Activated CD4-positive, alpha-beta memory T cell treated with anti-CD3 and anti-CD28 coated beads, Interleukin-2, amount 10 ng/mL, durations not matched to agents 7 days and 5 days (primary cell): ENCODE results near the gene KCNJ6. TPM values are rescaled to one million over a fixed set of nuclear protein-coding genes. Genes with fewer than 3 reads are reported as not detected.

Source experiments
- CTCF ChIA-PET: fragments of 350-600 bp; sonication (Branson Sonifier 250); formaldehyde crosslinking; loops from one replicate; lab custom pipeline; 2021; ENCODE audit warnings: antibody characterized with exemption, inconsistent platforms; lab: Charles Lee
- POLR2A ChIA-PET: fragments of 350-600 bp; sonication (Branson Sonifier 250); formaldehyde crosslinking; loops from one replicate; lab custom pipeline; 2021; ENCODE audit warnings: antibody characterized with exemption; lab: Charles Lee
- DNase-seq: peaks from one replicate; pipeline ENCODE4 v3.0.0-alpha.2; 2020
- H3K27ac Mint-ChIP-seq: one replicate; pipeline ENCODE4 v1.8.0; 2021; ENCODE audit warnings: mild to moderate bottlenecking, mixed read lengths
- H3K27me3 Mint-ChIP-seq: one replicate; pipeline ENCODE4 v1.8.0; 2021; ENCODE audit warnings: mixed read lengths
- H3K36me3 Mint-ChIP-seq: one replicate; pipeline ENCODE4 v1.8.0; 2021; ENCODE audit warnings: low read depth, mixed read lengths
- H3K4me1 Mint-ChIP-seq: one replicate; pipeline ENCODE4 v1.8.0; 2021; ENCODE audit warnings: mixed read lengths
- H3K4me3 Mint-ChIP-seq: one replicate; pipeline ENCODE4 v1.8.0; 2021; ENCODE audit warnings: mild to moderate bottlenecking, mixed read lengths
- H3K9me3 Mint-ChIP-seq: one replicate; pipeline ENCODE4 v1.8.0; 2021; ENCODE audit warnings: mixed read lengths
- total RNA-seq, 2 experiments: library from RNA; stranded (reverse); gene quantifications; one replicate each; pipeline ENCODE4 v1.2.3, GENCODE V29; 2021

KCNJ6 gene
- total RNA-seq, 2 experiments from 2014 or later = not detected

- Mint-ChIP-seq H3K36me3 (no peaks in the 10 kb centered on the region), H3K4me3 (no peak overlapping the region), H3K9me3 (no peaks in the 10 kb centered on the region), H3K27ac (no peak overlapping the region), H3K27me3 (peaks cover 38% of the 10 kb centered on the region), H3K4me1 (peaks cover 4% of the 10 kb centered on the region)
- ChIA-PET POLR2A (no interaction called here), CTCF (no interaction called here)
- DNase-seq = no peak
Measured at GRCh38 chr21:37636152-37636860, 280.0 kb downstream of the KCNJ6 start.

DNA sequence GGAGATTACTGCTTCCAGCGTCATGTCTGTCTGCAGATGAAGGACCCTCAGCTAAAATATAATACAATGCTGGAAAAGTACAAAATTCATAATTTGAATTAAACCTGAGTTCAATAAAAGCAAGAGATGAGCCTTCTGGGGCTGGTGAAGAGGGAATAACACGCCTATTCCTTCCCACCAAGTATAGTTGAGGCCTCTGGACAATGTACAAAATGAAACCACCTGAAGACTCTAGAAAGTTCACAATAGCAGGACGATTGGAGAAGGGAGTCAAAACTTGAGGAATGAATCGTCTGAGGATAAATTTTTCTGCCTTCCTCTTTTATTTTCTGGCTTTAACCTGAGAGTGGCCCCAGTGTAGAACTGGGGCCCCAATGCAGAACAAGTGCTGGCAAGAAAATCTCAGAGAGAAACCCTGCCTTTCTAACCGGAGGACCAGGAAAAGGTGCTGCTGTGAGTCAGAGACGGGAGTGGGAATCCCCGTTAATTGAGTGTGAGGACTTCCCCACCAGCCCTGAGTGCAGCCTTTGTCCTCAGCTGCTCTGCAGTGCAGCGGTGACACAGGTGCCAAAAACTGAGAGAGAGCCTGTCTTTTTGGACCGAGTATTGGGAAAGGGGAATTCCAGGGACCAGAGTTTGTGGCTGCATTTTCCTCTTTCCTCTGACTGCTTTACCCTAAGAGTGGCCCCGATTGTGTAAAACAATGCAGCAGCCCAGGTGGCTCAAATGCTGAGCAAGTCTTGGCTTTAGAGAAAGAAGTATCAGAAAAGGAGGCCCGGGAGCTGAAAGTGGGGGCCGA is 284.7 kb downstream of the KCNJ6 start:
- CTCF ChIA-PET = no interaction called here
- no peaks in the 10 kb centered on the region for H3K9me3 Mint-ChIP-seq
- no peak overlapping the region for H3K27ac Mint-ChIP-seq
- POLR2A ChIA-PET = no interaction called here
- no peaks in the 10 kb centered on the region for H3K4me1 Mint-ChIP-seq
- no peak overlapping the region for H3K4me3 Mint-ChIP-seq
- no peaks in the 10 kb centered on the region for H3K36me3 Mint-ChIP-seq
- peaks cover 47% of the 10 kb centered on the region for H3K27me3 Mint-ChIP-seq
- DNase-seq = no peak

DNA sequence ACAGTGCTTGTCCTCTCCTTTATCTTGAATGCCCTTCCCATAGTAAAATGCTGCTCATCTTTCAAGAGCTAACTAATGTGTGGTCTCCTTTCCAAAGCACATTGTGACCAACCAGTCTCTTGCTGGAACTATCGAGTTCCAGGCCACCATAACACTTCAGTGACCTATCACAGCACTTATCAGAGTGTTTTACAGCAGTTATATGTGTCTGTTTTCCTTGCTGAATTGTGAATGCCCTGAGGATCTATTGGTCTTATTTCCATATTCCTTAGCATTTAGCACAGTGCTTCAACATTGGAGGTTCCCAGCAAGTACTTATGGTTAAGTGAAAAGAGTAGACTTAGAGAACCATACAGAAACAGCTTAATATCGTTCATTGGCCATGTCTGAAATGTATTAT is 285.4 kb downstream of the KCNJ6 start:
- no peak overlapping the region for H3K4me3 Mint-ChIP-seq
- no peak for DNase-seq
- ChIA-PET CTCF (no interaction called here), POLR2A (no interaction called here)
- H3K36me3 Mint-ChIP-seq = no peaks in the 10 kb centered on the region
- H3K4me1 Mint-ChIP-seq = no peaks in the 10 kb centered on the region
- peaks cover 47% of the 10 kb centered on the region for H3K27me3 Mint-ChIP-seq
- no peaks in the 10 kb centered on the region for H3K9me3 Mint-ChIP-seq
- H3K27ac Mint-ChIP-seq = no peak overlapping the region

- Mint-ChIP-seq H3K4me1 (no peaks in the 10 kb centered on the region), H3K36me3 (no peaks in the 10 kb centered on the region)
- POLR2A ChIA-PET = no interaction called here
Measured at GRCh38 chr21:37628362-37628761, 287.9 kb downstream of the KCNJ6 start.

DNA sequence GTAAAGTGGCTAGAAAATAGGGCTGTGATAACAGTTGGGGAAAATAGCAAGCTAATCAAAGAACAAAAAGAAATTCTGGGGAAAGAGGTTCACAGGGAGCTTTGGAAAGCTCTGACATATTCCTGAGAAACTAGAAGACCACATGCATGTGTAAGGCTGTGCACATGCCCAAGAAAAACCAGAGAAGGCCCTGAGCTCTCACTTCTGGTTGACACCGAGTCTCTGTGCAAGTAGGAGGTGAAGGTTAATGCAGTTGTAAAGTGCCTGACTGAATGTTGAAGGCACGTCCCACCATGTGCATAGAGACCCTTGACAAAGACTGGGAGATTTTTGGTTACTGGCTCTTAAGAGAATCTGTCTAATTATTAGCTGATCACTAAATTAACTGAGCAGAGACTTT is 288.7 kb downstream of the KCNJ6 start:
- ChIA-PET CTCF (no interaction called here), POLR2A (no interaction called here)
- H3K36me3 Mint-ChIP-seq = no peaks in the 10 kb centered on the region
- H3K4me3 Mint-ChIP-seq = no peak overlapping the region
- no peaks in the 10 kb centered on the region for H3K9me3 Mint-ChIP-seq
- DNase-seq = no peak
- H3K27me3 Mint-ChIP-seq = peaks cover 42% of the 10 kb centered on the region
- H3K4me1 Mint-ChIP-seq = no peaks in the 10 kb centered on the region
- H3K27ac Mint-ChIP-seq = no peak overlapping the region

More at GRCh38 chr21:37628362-37628761, 287.9 kb downstream of the KCNJ6 start:
- H3K27ac Mint-ChIP-seq = no peak overlapping the region
- no peaks in the 10 kb centered on the region for H3K9me3 Mint-ChIP-seq
- DNase-seq = no peak
- no peak overlapping the region for H3K4me3 Mint-ChIP-seq
- peaks cover 42% of the 10 kb centered on the region for H3K27me3 Mint-ChIP-seq
- CTCF ChIA-PET = no interaction called here

GRCh38 chr21:37627074-37627473 is 289.2 kb downstream of the KCNJ6 start:
- Mint-ChIP-seq H3K36me3 (no peaks in the 10 kb centered on the region), H3K9me3 (no peaks in the 10 kb centered on the region), H3K4me1 (no peaks in the 10 kb centered on the region), H3K4me3 (no peak overlapping the region), H3K27me3 (peaks cover 39% of the 10 kb centered on the region), H3K27ac (no peak overlapping the region)
- no peak for DNase-seq
- ChIA-PET POLR2A (no interaction called here), CTCF (interaction anchor here (0.9 kb wide), 1 partner anchor 16 kb away, joined by 4 read pairs; no protein-coding TSS in a partner anchor)

DNA sequence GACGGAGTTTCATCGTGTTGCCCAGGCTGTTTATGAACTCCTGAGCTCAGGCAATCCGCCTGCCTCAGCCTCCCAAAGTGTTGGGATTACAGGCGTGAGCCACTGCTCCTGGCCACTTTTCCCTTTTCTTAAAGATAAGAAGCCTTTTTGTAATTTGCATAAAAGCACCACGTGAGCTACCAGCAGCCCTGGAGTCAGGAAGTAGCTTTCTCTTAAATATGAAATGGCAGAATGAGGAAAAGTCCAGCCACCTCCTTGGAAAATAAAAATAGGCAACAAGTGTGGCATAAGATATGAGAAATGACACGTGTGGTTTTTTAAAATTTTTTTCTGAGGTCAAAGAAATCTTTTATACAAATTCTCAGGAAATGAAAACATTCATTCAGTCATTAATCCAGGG is 289.9 kb downstream of the KCNJ6 start:
- Mint-ChIP-seq H3K36me3 (no peaks in the 10 kb centered on the region), H3K27ac (no peak overlapping the region), H3K27me3 (peaks cover 34% of the 10 kb centered on the region), H3K4me1 (no peaks in the 10 kb centered on the region), H3K4me3 (no peak overlapping the region), H3K9me3 (no peaks in the 10 kb centered on the region)
- POLR2A ChIA-PET = no interaction called here
- CTCF ChIA-PET = interaction anchor here (0.9 kb wide), 1 partner anchor 16 kb away, joined by 4 read pairs; no protein-coding TSS in a partner anchor
- no peak for DNase-seq

GRCh38 chr21:37623689-37624088 is 292.6 kb downstream of the KCNJ6 start:
- no peak for DNase-seq
- POLR2A ChIA-PET = no interaction called here
- Mint-ChIP-seq H3K27me3 (peaks cover 22% of the 10 kb centered on the region), H3K36me3 (no peaks in the 10 kb centered on the region), H3K4me1 (no peaks in the 10 kb centered on the region), H3K27ac (no peak overlapping the region), H3K9me3 (no peaks in the 10 kb centered on the region), H3K4me3 (no peak overlapping the region)
- CTCF ChIA-PET = no interaction called here

GRCh38 chr21:37623183-37623582 is 293.1 kb downstream of the KCNJ6 start:
- H3K27ac Mint-ChIP-seq = no peak overlapping the region
- no peak overlapping the region for H3K4me3 Mint-ChIP-seq
- H3K36me3 Mint-ChIP-seq = no peaks in the 10 kb centered on the region
- no peaks in the 10 kb centered on the region for H3K4me1 Mint-ChIP-seq
- CTCF ChIA-PET = no interaction called here
- no peaks in the 10 kb centered on the region for H3K9me3 Mint-ChIP-seq
- POLR2A ChIA-PET = no interaction called here
- peaks cover 20% of the 10 kb centered on the region for H3K27me3 Mint-ChIP-seq
- no peak for DNase-seq

GRCh38 chr21:37622755-37623154 is 293.5 kb downstream of the KCNJ6 start:
- Mint-ChIP-seq H3K4me1 (no peaks in the 10 kb centered on the region), H3K9me3 (no peaks in the 10 kb centered on the region), H3K4me3 (no peak overlapping the region), H3K27me3 (peaks cover 19% of the 10 kb centered on the region), H3K36me3 (no peaks in the 10 kb centered on the region), H3K27ac (no peak overlapping the region)
- DNase-seq = no peak
- ChIA-PET POLR2A (no interaction called here), CTCF (no interaction called here)

- POLR2A ChIA-PET = no interaction called here
- Mint-ChIP-seq H3K27ac (no peak overlapping the region), H3K9me3 (no peaks in the 10 kb centered on the region), H3K36me3 (no peaks in the 10 kb centered on the region), H3K4me1 (no peaks in the 10 kb centered on the region), H3K4me3 (no peak overlapping the region), H3K27me3 (peaks cover 11% of the 10 kb centered on the region)
- CTCF ChIA-PET = no interaction called here
- no peak for DNase-seq
Measured at GRCh38 chr21:37620401-37620800, 295.9 kb downstream of the KCNJ6 start.

GRCh38 chr21:37619464-37619974 is 296.7 kb downstream of the KCNJ6 start:
- no peak for DNase-seq
- Mint-ChIP-seq H3K4me3 (no peak overlapping the region), H3K36me3 (no peaks in the 10 kb centered on the region), H3K4me1 (no peaks in the 10 kb centered on the region), H3K9me3 (no peaks in the 10 kb centered on the region), H3K27ac (no peak overlapping the region), H3K27me3 (peaks cover 11% of the 10 kb centered on the region)
- POLR2A ChIA-PET = no interaction called here
- CTCF ChIA-PET = no interaction called here

DNA sequence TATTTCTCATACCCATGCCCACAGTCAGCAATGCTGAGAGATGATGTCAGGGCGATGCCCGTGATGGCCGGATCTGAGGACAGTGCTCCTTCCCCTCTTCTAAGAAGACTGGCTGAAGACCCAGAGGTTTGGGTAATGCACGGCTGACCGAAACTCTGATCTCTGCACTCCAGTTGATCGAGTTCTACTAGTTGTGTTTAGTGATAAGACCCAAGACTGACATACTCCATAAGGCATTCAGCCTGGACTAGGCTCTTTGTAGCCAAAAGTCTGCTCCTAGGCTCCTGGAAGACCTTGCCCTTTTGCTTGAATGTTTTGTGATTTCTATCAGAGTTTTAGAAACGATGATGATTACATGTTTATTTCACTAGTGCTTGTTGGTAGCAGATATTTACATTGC is 298.2 kb downstream of the KCNJ6 start:
- Mint-ChIP-seq H3K27ac (no peak overlapping the region), H3K4me1 (no peaks in the 10 kb centered on the region), H3K4me3 (no peak overlapping the region), H3K36me3 (no peaks in the 10 kb centered on the region), H3K27me3 (peaks cover 8% of the 10 kb centered on the region), H3K9me3 (no peaks in the 10 kb centered on the region)
- CTCF ChIA-PET = no interaction called here
- POLR2A ChIA-PET = no interaction called here
- no peak for DNase-seq
